GM21619 (cell line): ENCODE data around the gene TDRD1.

Experiments used
- ATAC-seq: cut with Tn5 transposase; IDR thresholded peaks from one replicate; pipeline ENCODE4 v1.9.1; 2021; ENCODE audit not compliant: unreplicated experiment

The TDRD1 gene

DNA sequence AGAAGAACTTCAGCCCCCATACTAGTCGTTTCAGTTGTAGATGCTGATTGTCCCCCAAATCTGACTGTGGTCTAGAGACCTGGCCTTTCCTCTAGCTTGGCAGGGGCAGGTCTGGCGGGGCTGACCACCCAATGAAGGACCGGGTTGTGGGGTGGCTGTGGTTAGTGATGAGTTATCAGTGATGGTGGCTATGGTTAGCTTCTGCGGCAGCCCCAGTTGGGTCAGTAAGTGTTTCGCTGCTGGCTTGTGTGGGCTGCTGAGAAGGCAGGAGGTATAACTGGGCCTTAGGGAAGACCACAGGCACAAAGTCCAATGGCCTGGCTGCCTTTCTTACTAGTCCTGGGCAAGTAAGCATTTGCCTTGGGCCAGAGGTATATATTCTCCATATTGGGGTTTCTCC, 81.2 kb downstream of the TDRD1 start:
- no peak for ATAC-seq

DNA sequence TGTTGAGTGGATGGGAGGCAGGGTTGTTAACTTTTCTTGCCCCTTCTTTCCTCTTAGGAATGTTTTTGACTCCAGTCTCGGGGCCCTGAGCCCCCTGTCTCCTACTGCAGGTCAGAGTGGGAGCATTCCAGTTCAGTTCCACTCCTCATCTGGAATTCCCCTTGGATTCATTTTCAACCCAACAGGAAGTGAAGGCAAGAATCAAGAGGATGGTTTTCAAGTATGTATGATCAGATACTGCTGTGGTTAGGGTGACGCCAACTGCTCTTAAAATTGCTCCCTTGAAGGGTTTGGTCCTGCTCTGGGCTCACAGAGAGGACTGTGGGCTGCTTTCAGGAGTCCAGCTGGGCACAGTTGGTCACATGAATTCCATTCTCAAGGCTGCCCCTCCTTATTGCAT, 81.9 kb downstream of the TDRD1 start:
- no peak for ATAC-seq

DNA sequence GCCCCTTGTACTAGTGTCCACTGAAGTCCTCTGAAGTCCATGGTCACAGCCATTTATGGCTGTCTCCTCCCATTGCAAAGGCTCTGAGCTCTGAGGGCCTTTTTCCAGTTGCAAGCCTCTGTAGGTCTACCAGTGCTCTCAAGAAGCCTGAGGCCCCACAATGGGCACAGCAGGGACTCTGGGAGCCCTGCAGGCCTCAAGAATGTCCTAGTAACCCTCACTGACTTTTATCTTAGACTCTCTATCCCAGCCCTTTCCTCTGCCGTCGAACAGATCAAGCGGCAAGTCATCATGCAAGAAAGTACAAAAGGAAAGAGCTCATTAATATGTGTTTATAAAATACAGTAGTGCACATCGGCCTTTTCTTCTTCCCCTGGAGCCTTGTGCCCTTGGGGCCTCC, 83.3 kb downstream of the TDRD1 start:
- ATAC-seq = no peak

DNA sequence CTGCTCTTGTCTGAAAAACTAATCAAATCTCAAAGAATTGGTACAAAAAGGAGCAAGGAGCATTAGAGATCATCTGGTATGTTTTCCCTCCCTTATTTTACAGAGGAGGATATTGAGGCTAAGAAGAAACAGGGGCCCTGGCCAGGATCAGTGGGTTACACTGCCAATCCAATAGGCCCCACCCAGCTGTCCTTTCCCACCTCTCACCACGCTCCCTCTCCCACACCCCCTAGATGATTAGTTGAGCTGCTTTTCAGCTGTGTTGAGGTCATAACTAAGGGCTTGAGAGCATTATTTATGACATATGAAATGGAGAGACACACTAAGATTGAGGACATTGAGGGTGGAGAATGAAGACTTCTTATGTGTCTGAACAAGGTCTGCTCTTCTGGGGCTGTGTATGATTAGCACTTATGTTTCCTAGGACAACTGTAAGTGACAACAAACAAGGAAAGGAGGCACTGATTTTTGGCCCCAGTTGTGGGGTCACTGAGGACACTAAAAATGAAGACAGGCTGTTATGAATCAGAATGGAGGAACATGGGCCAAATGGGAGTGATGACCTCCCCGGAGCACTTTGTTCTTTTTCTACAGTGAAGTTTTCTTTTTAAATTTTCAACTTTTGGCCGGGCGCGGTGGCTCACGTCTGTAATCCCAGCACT, 86.4 kb downstream of the TDRD1 start:
- ATAC-seq = no peak

DNA sequence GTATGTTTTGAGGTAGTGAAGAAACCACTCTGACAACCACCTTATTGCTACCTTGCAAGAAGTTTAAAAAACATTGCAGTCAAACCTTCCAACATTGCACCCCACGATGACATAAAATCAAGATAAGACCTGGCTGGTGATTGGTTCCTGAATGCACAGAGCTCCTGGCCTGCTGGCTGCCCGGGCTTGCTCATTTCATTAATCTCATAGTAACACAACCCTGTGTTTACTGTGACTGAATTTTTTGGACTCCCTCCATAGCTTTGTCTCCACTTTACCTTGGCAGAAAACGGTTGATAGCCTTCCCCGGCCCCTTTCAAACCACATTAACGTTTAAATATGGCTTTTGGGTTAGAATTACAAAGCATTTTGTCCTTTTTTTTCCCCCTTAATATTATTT, 87.4 kb downstream of the TDRD1 start:
- no peak for ATAC-seq

DNA sequence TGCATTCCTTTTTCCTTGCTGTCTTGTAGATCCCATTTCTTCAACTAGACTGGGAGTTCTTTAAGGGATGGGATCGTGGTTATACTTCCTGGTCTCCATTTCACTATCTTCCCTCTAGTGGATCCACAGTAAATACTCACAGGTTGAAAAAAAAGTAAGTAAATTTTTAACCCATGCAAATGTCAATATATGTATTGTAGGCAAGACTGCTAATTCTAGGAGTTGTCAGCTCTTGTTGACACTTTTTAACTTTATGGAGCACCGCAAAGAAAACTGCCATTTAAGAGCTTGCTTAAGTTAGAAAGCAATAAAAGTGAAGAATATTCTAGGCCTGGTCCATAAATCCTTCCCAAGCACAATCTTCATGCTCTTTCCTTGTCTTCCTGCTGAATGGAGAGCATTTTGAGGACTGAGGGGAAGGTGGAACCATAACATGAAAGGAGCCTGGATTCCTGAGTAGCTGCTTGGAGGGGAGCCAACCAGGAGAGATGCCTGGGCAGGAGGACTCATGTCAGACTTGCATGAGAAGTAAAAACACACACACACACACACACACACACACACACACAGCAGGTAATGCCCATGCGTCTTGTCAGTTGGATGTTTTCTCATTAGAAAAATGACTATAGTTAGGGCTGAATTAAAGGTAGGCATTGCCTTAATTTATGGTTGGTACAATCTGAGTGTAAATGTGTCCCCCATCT, 92.1 kb downstream of the TDRD1 start:
- ATAC-seq = no peak

DNA sequence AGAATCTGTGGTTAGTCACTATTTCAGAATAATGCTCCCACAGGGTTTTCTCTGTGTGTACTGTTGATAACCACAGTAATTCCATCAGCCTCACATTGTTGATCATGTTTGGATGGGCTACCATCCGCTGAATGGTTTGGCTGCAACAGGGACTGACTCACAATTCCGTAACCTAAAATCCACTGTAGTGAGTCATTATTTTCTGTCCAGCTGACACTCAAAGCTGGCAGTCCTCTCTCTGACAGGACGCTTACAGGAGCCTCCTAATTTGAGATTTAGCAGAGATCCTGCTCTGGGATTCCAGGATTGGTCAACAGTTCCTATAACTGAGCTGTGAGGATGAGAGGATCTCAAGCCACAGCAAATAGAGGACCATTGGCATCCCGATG, 92.6 kb downstream of the TDRD1 start:
- no peak for ATAC-seq

DNA sequence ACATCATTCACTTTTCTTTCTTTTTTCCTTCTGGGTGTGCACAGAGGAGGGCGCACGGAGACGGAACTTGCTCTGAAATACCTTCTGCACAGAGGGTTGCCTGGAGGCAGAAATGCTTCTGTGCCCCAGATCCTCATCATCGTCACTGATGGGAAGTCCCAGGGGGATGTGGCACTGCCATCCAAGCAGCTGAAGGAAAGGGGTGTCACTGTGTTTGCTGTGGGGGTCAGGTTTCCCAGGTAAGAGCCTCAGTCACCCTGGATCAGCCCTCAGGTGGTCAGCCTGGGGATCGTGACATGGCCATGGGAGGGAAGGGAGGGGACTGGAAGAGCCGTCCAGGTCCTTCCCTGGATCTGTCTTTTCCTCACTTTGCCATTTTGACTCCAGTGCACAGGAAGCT, 93.5 kb downstream of the TDRD1 start:
- ATAC-seq = no peak

DNA sequence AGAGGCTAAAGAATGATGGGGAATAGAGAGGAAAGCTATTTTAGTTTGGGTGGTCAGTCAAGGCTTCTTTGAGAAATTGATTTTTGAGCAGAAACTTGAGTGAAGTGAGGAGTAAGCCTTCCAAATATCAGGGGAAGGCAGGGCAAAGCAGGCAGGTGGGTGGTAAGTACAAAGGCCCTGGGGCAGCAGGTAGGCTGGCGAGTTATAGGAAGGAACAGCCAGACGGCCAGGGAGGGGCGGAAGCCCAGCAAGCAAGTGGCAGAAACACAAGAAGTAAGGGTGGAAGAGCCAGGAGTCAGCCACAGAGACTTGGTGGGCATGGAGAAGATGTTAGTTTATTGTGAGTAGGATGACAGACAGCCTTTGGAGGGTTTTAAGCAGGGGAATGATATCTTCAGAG, 94.8 kb downstream of the TDRD1 start:
- ATAC-seq = no peak

DNA sequence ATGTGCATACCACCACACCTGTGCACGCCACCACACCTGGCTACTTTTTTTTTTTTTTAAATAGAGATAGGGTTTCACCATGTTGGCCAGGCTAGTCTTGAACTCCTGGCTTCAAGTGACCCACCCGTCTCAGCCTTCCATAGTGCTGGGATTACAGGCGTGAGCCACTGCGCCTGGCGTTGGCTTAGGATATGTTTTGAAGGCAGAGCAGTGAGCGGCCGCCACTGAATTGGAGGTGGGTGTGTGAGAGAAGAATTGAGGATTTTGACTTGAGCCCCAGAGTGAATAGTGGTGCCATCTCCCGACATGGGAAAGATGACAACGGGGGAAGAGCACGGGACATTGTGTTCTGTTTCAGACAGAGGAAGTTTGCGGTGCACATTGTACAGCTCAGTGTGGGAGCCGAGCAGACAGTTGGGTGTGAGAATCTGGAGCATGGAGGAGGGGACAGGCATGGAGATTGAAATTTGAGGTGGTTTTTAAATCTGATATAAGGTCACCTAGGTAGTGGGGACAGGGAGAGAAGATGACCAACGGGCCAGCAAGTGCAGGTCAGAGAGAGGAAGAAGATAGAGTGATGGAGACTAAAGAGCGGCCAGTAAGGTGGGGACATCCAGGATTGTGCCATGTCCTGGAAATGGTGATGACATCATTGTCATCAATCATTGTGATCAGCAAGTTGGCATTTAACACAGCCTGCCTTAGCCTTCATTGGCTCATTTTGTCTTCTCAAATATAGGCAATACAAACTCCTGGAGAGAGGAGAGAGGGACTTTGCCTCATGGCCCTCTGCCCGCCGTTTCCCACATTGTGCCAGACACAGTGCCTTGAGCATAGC, 95.7 kb downstream of the TDRD1 start:
- ATAC-seq = no peak

DNA sequence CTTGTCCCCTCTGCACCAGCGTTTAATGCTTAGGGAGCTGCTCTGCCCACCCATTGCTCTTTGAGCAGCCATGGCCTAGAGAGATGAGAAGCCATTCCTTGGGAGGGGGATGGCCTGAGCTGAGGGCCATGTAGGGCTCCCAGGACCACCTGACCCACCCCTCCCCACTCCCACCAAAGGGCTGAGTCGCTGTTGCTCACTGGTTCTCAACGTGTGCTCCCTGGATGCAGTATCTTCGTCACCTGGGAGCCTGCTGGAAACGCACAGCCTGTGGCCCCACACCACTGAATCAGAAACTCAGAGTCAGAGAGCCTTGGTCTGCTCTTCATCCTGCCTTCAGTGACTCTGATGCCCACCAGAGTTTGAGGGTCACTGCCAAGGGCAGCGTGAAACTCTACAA, 96.9 kb downstream of the TDRD1 start:
- ATAC-seq = no peak

DNA sequence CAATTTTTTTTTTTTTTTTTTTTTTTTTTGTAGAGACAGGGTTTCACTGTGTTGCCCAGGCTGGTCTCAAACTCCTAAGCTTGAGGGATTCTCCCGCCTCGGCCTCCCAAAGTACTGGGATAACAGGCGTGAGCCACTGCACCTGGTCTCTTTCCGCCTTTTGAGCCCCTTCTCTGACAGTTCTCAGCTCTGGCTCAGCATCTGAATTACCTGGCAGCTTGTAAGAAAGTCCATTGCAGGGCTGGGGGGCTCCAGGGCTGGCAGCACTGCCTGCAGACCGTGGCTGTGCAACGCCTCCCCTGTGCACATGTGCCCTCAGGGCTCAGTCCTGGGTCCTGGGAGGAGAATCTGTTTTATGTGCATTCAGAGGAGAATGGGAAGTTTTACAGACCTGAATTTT, 97.5 kb downstream of the TDRD1 start:
- ATAC-seq = no peak

DNA sequence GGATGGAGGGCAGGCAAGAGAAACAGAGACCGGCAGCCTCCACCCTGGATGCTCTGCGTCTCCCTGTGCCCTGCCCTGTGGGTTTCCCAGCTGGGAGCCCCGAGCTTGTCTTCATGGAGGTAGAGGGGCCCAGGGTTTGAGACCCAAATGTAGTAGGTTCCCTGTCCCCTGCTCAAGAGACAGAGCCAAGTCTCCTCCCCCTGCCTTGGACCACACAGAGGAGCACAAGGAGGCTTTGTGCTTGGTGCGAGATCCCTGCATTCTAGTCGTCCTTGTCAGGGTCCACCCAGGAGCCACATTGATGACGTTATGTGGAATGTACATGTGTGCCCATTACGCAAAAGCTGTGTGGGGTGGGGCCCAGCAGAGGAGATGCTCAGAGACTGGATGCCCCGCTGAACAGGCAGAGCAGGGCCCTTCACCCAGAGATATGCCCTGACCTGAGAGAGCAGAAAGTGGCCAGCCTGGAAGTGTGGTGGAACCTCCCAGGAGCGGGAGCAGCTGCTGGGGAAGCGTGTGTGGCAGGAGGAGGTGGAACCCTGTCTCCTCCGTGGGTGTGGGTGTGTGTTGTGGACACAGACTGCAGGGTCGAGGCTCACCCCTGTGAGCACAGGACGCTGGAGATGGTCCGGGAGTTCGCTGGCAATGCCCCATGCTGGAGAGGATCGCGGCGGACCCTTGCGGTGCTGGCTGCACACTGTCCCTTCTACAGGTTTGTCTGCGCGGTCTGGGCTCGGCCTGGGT, 99.2 kb downstream of the TDRD1 start:
- no peak for ATAC-seq

DNA sequence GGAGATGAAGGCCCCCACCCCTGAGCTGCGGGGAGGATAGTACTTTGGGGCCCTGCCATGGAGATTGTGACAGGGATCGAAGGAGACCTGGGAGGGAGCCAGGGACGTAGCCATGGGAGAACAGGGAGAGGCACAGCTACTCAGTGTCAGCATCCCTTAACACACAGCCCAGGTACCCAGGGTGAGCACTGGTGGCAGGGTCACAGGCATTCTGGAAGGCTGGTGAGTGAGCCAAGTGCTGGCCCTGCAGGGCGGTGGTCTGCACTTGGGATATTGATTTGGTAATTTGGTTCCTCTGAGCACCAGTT, 99.7 kb downstream of the TDRD1 start:
- ATAC-seq = no peak

DNA sequence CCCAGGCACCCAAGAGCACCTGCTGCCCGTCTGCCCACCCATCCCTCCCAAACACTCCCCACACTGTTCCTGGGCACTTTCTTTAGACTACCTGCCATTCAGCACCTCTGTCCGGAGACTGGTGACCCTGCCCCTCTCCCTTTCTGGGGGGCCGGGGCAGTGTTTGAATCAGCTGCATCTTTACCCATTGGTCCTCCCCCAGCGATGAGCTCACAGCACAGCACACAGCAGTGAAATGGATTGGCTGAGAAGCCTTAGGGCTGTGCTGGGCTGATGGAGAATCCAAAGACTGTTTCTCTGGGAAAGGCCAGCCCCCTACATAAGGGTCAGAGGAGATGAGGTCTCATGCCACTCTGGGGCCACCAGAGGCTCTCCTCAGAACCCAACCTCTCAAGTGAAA, 100.1 kb downstream of the TDRD1 start:
- ATAC-seq = no peak

DNA sequence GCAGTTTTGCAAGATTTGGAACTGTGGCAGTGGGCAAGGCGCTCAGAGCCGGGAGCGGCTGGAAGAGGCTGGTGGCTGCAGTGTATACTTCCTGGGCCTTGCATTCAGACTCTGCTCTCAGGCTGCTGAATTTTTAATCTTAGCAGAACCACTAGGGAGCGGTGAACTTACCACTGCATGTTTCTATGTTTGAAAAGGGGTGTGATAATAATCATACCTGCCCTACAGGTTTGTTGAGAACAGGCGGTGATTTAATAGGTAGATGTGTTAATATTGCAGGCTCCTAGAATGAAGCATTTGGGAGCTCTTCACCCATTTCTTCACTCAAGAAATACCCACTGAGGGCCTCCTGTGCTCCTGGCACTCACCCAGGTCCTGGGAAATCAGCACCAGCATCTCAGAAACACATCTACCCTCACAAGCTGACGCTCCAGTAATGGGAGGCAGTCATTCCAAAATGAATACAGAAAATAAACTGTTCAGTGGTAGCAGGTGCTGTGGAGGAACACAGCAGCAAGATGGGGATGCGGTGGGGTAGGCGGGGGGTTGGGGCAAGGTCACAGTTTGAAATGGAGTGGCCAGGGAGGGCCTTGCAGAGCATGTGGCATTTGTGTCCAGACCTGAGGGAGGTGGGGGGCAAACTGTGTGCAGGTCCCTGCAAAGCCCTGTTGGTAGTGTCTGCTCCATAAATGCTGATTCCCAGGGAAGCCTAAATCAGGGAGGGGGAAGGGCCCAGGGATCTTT, 100.9 kb downstream of the TDRD1 start:
- no peak for ATAC-seq

DNA sequence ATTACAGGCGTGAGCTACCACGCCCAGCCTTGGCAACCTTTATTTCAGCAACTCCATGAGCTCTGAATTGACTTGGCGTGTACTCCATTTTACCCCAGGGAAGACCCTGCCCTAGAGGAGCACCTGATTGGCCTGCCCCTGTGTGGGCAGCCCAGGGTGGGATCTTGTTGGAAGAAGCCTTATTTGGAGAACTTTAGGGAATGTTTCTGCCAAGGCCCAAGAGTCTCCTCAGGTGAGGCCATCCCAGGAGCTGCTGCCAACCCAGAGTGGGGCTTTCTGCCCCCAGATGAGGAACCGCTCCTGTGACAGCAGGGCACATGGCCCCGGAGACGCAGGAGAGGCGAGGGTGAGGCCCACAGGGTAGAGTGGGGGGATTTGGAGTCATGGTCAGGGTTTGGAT, 101.9 kb downstream of the TDRD1 start:
- ATAC-seq = no peak

DNA sequence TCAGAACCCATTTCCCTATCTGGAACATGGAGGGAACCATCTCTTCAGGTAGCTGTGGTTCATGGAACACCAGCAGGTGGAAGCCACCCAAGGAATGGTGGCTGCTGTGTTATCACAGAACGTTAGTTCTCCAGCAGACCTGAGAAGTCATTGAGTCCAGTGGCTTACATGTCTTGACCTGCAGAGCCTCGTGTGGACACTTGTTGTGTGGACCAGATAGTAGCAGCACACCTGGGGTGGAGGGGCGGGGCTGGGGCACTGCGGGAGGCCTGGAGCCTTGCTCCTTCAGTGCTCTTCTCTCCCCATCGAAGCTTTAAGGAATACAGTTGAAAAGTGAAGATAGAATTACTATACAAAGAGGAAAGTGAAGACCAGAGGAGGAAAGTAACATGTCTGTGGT, 102.3 kb downstream of the TDRD1 start:
- ATAC-seq = no peak
